PC-3 (cell line): ENCODE data around the gene SUGP1. TPM values are rescaled to one million over a fixed set of nuclear protein-coding genes. Genes with fewer than 3 reads are reported as not detected.

Experiments
- ATAC-seq: fragments of 200-7000 bp; cut with Tn5 transposase; 2 replicates; pipeline ENCODE4 v1.9.1; 2020; ENCODE audit warnings: mild to moderate bottlenecking, moderate library complexity
- BruUV-seq: library from RNA; stranded (reverse); fragments of 400-500 nt; replicated peaks from 2 replicates; lab custom pipeline; 2021; lab: Mats Ljungman, UMichigan
- CTCF ChIA-PET: fragments of 300-600 bp; sonication (Branson Sonifier 250); formaldehyde crosslinking; loops from one replicate; lab custom pipeline; 2022; ENCODE audit warnings: antibody characterized with exemption; lab: Charles Lee
- POLR2A ChIA-PET: fragments of 300-600 bp; sonication (Branson Sonifier 250); formaldehyde crosslinking; loops from one replicate; lab custom pipeline; 2022; ENCODE audit warnings: antibody characterized with exemption; ENCODE audit not compliant: unreplicated experiment; lab: Charles Lee
- DNase-seq: peaks from one replicate; pipeline ENCODE4 v3.0.0-alpha.2; 2015
- H2AFZ ChIP-seq: fragments of 300-600 bp; sonication (generic); 2 replicates; pipeline ENCODE4 v1.6.0; 2016; ENCODE audit warnings: antibody characterized with exemption, low read length
- H3F3A ChIP-seq: fragments of 300-600 bp; sonication (generic); one replicate; pipeline ENCODE4 v1.6.0; 2017; ENCODE audit warnings: antibody characterized with exemption, low read length, control low read depth, mild to moderate bottlenecking; ENCODE audit not compliant: unreplicated experiment
- H3K27ac ChIP-seq: fragments of 300-600 bp; sonication (generic); 2 replicates; pipeline ENCODE4 v1.5.1; 2016; ENCODE audit warnings: mild to moderate bottlenecking, low read length
- H3K27me3 ChIP-seq: fragments of 300-600 bp; sonication (generic); 2 replicates; pipeline ENCODE4 v1.6.1; 2016; ENCODE audit warnings: low read length, mixed read lengths
- H3K36me3 ChIP-seq: fragments of 300-600 bp; sonication (generic); 2 replicates; pipeline ENCODE4 v1.6.1; 2016; ENCODE audit warnings: low read depth, mixed run types, low read length, mixed read lengths
- H3K4me1 ChIP-seq: fragments of 300-600 bp; sonication (generic); 2 replicates; pipeline ENCODE4 v1.5.1; 2016; ENCODE audit warnings: low read length; ENCODE audit not compliant: insufficient read depth
- H3K4me2 ChIP-seq: fragments of 300-600 bp; sonication (generic); 2 replicates; pipeline ENCODE4 v1.6.0; 2016; ENCODE audit warnings: low read length
- H3K4me3 ChIP-seq: fragments of 300-600 bp; sonication (generic); 2 replicates; pipeline ENCODE4 v1.5.1; 2016; ENCODE audit warnings: mild to moderate bottlenecking, low read length, mixed read lengths
- H3K79me2 ChIP-seq: fragments of 300-600 bp; sonication (generic); 2 replicates; pipeline ENCODE4 v1.6.1; 2017; ENCODE audit warnings: low read length, mixed read lengths
- H3K9ac ChIP-seq: fragments of 300-600 bp; sonication (generic); 2 replicates; pipeline ENCODE4 v1.6.0; 2016; ENCODE audit warnings: mild to moderate bottlenecking, low read length
- H3K9me2 ChIP-seq: fragments of 300-600 bp; sonication (generic); replicated peaks from 2 replicates; pipeline ENCODE4 v1.6.1; 2016; ENCODE audit warnings: mixed run types, low read length, mixed read lengths
- H3K9me3 ChIP-seq: fragments of 300-600 bp; sonication (generic); 2 replicates; pipeline ENCODE4 v1.6.1; 2016; ENCODE audit warnings: low read length, mixed read lengths
- H4K20me1 ChIP-seq: fragments of 300-600 bp; sonication (generic); 2 replicates; pipeline ENCODE4 v1.6.1; 2016; ENCODE audit warnings: low read length, mixed read lengths
- EZH2 ChIP-seq: fragments of 300-600 bp; sonication (generic); IDR thresholded peaks from one replicate; pipeline ENCODE4 v1.6.1; 2017; ENCODE audit warnings: antibody characterized with exemption, mild to moderate bottlenecking, low read length; ENCODE audit not compliant: unreplicated experiment
- EZH2phosphoT487 ChIP-seq: fragments of 300-600 bp; sonication (generic); IDR thresholded peaks from 2 replicates; pipeline ENCODE4 v1.6.1; 2018; ENCODE audit warnings: mild to moderate bottlenecking, antibody characterized with exemption, low read length, borderline replicate concordance
- intact Hi-C: fragments of 100-400 bp; cut with micrococcal nuclease; formaldehyde crosslinking; loops from 2 replicates; pipeline ENCODE4 v1.9.0; 2023
- total RNA-seq: library from RNA; depleted of rRNA; stranded (reverse); fragments of >200 nt; gene quantifications from 2 replicates; pipeline ENCODE4 v1.2.3, GENCODE V29; 2014
- TF ChIP-seq, protein P1 (sequence below): fragments of 300-600 bp; sonication (generic); conservative IDR thresholded peaks from 2 replicates; pipeline ENCODE4 v1.5.1; 2017; ENCODE audit warnings: antibody characterized with exemption, low read depth, mild to moderate bottlenecking, low read length

The SUGP1 gene
- total RNA-seq, 1 experiment from 2014 or later, result 42.1 TPM

DNA sequence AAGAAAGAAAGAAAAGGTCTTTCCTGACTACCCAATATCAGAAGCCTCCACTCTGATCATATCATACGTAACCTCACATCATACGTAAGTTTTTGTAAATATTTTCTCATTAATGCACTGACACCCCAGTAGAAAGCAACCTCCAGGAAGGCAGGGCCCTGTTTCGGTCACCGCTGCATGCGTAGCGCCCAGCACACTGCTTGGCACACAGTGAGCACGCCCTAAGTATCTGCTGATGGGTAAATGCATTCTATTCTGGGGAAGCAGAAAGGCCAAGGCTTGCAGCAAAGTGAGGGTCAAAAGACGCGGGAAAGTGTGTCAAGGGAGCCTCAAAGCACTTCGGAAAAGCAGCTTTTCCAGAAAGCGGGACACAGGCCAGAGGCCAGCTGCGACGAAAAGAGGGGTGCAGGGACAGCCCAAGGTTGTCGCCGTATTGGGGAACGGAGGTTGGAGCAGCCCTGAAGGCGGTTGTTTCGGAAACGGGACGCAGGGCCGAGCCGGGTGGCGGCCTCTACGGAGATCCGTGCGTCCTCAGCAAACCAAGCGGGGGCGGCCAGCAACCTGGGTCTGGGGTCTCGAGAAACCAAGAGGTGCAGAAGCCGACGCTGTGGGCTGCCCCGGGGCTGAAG lies 463 bp downstream of the SUGP1 start:
- Histone ChIP-seq H4K20me1 (no peaks in the 10 kb centered on the region), H3K4me2 (peak overlapping the region; percentile 91), H3K9me2 (no peaks in the 10 kb centered on the region), H3K27me3 (no peaks in the 10 kb centered on the region), H3K9ac (peak overlapping the region; percentile 98), H3K27ac (peak overlapping the region; percentile 71), H3K36me3 (peaks cover 11% of the 10 kb centered on the region), H3K9me3 (no peaks in the 10 kb centered on the region), H3K4me1 (peaks cover 14% of the 10 kb centered on the region), H2AFZ (peak overlapping the region; percentile 95), H3F3A (no peaks in the 10 kb centered on the region), H3K79me2 (peaks cover 81% of the 10 kb centered on the region), H3K4me3 (peak overlapping the region; percentile 96)
- POLR2A ChIA-PET, result no interaction called here
- ATAC-seq (0 out of 2 replicates have a peak, but pooled peaks have one; percentile 2), DNase-seq (no peak)
- TF ChIP-seq EZH2phosphoT487, result no peak
- TF ChIP-seq, protein P1, sequence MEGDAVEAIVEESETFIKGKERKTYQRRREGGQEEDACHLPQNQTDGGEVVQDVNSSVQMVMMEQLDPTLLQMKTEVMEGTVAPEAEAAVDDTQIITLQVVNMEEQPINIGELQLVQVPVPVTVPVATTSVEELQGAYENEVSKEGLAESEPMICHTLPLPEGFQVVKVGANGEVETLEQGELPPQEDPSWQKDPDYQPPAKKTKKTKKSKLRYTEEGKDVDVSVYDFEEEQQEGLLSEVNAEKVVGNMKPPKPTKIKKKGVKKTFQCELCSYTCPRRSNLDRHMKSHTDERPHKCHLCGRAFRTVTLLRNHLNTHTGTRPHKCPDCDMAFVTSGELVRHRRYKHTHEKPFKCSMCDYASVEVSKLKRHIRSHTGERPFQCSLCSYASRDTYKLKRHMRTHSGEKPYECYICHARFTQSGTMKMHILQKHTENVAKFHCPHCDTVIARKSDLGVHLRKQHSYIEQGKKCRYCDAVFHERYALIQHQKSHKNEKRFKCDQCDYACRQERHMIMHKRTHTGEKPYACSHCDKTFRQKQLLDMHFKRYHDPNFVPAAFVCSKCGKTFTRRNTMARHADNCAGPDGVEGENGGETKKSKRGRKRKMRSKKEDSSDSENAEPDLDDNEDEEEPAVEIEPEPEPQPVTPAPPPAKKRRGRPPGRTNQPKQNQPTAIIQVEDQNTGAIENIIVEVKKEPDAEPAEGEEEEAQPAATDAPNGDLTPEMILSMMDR, result no peak
- no peak for TF ChIP-seq EZH2
- CTCF ChIA-PET, result no interaction called here
- BruUV-seq, result TSS peak; percentile 62
- intact Hi-C loops, result no loop called here

DNA sequence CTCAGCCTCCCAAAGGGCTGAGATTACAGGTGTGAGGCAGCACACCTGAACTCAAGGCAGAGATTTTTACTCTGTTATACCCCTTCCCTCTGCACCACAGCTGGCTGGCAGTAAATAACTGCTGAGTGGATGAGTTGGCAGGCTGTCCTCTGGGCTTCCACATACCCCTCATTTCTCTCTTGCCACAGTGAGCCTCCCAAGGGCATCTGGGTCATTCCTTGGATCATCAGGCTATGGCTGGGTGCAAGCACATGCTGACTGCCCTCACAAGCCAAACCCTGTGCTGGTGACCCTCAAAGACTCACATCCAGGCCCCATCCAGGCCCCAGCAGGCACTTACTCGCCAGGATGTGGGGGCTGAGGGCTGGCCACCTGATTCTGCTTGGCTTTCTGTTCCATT lies 4.2 kb downstream of the SUGP1 start:
- H3F3A ChIP-seq, result no peaks in the 10 kb centered on the region
- H3K27ac ChIP-seq, result no peak overlapping the region
- no peaks in the 10 kb centered on the region for H4K20me1 ChIP-seq
- DNase-seq (no peak), ATAC-seq (no peak)
- ChIA-PET CTCF (no interaction called here), POLR2A (no interaction called here)
- no TSS peak for BruUV-seq
- H3K4me3 ChIP-seq, result no peak overlapping the region
- H3K27me3 ChIP-seq, result no peaks in the 10 kb centered on the region
- H3K36me3 ChIP-seq, result peaks cover 14% of the 10 kb centered on the region
- H2AFZ ChIP-seq, result no peak overlapping the region
- H3K4me1 ChIP-seq, result peaks cover 9% of the 10 kb centered on the region
- H3K9me2 ChIP-seq, result no peaks in the 10 kb centered on the region
- intact Hi-C loops, result no loop called here
- peaks cover 43% of the 10 kb centered on the region for H3K79me2 ChIP-seq
- no peaks in the 10 kb centered on the region for H3K9me3 ChIP-seq
- no peak overlapping the region for H3K4me2 ChIP-seq
- H3K9ac ChIP-seq, result no peak overlapping the region
- TF ChIP-seq EZH2phosphoT487 (no peak), EZH2 (no peak)
- TF ChIP-seq, protein P1, result no peak

DNA sequence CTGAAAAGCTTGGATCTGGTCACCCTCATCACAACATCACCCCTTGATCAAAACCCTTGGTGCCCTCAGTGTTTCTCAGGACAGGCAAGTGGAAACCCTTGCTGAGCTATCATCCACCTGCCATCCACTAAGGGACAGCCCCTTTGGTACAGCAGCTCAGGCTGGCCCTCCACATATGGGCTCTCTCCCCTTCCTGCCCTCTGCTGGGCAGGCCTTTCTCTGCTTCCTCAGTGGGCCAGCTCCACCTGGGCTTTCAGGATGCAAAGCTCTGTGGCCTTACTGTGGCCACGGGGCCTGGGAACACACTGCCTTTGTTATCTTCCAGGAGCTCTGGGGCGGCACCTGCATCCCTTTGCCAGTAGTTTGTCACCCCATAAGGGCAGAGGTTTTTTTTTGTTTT lies 4.9 kb downstream of the SUGP1 start:
- H3F3A ChIP-seq, result no peaks in the 10 kb centered on the region
- H3K27me3 ChIP-seq, result no peaks in the 10 kb centered on the region
- H3K36me3 ChIP-seq, result peaks cover 14% of the 10 kb centered on the region
- no peak overlapping the region for H3K27ac ChIP-seq
- H3K9ac ChIP-seq, result no peak overlapping the region
- H3K9me3 ChIP-seq, result no peaks in the 10 kb centered on the region
- H4K20me1 ChIP-seq, result no peaks in the 10 kb centered on the region
- ATAC-seq (no peak), DNase-seq (no peak)
- H3K4me3 ChIP-seq, result no peak overlapping the region
- no TSS peak for BruUV-seq
- no peaks in the 10 kb centered on the region for H3K9me2 ChIP-seq
- H2AFZ ChIP-seq, result no peak overlapping the region
- POLR2A ChIA-PET, result no interaction called here
- H3K4me1 ChIP-seq, result peaks cover 9% of the 10 kb centered on the region
- CTCF ChIA-PET, result no interaction called here
- no peak overlapping the region for H3K4me2 ChIP-seq
- intact Hi-C loops, result no loop called here
- peaks cover 39% of the 10 kb centered on the region for H3K79me2 ChIP-seq
- no peak for TF ChIP-seq EZH2
- TF ChIP-seq EZH2phosphoT487, result no peak
- TF ChIP-seq, protein P1, result peak; percentile 14; the same call in 1 of the 2 replicates
